ENCODE data around the gene TLL1.

The TLL1 gene

DNA sequence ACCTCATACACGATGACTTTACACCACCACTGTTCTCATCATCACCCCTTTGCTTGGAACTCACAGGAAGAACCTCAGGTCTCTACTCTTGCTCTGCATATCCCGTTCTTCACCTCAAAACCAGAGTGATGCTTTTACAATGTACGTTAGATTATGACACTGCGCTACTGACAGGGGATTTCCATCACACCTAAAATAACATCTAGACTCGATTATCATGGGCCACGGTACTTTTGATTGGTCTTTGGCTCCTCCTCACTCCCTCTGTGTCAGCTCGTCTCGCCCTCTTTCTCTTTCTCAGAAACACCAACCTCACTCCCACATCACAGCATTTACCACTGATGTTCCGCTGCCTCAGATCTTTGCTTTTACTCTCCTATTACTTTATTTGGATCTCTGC is 172.4 kb downstream of the TLL1 start:
- Histone ChIP-seq H2AFZ (ENCODE audit: low read depth) (no peak overlapping the region), H3K36me3 (ENCODE audit: insufficient read depth) (no peaks in the 10 kb centered on the region), H3K27me3 (ENCODE audit: insufficient read depth, low read depth) (no peaks in the 10 kb centered on the region), H4K20me1 (ENCODE audit: insufficient read depth) (no peaks in the 10 kb centered on the region), H3K27ac (peak overlapping the region; percentile 96), H3K4me2 (peak overlapping the region; percentile 97), H3K4me3 (IDR thresholded peaks at IDR 0.05; ENCODE audit: insufficient read depth, low read depth, low read length) (no peak overlapping the region), H3K4me1 (ENCODE audit: low read depth, poor library complexity, severe bottlenecking) (peaks cover 68% of the 10 kb centered on the region), H3K79me2 (ENCODE audit: insufficient read depth, low read depth) (peaks cover 40% of the 10 kb centered on the region), H3K9ac (peak overlapping the region; percentile 85)
- TF ChIP-seq, protein P1, sequence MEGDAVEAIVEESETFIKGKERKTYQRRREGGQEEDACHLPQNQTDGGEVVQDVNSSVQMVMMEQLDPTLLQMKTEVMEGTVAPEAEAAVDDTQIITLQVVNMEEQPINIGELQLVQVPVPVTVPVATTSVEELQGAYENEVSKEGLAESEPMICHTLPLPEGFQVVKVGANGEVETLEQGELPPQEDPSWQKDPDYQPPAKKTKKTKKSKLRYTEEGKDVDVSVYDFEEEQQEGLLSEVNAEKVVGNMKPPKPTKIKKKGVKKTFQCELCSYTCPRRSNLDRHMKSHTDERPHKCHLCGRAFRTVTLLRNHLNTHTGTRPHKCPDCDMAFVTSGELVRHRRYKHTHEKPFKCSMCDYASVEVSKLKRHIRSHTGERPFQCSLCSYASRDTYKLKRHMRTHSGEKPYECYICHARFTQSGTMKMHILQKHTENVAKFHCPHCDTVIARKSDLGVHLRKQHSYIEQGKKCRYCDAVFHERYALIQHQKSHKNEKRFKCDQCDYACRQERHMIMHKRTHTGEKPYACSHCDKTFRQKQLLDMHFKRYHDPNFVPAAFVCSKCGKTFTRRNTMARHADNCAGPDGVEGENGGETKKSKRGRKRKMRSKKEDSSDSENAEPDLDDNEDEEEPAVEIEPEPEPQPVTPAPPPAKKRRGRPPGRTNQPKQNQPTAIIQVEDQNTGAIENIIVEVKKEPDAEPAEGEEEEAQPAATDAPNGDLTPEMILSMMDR (conservative IDR thresholded peaks at IDR 0.05; ENCODE audit: low read depth, low read length): no peak

DNA sequence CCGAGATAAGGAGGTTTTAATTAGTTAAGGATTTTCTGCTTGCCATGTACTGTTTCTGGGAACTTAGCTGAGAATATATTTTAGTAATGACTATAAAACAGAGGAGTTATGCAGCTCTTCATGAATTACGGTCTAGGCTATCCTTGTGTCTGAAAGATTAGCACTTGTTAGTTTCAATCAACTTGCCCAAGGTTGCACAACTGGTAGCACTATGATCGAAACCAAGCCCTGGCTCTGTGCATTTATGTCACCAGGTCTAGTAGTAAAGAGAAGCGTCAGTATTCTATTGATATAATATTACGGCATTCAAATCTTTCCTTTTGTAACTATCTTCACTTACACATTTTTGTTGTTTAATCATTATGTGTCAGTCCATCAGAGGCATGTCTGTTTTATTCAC is 176.0 kb downstream of the TLL1 start:
- peaks cover 12% of the 10 kb centered on the region for H3K79me2 ChIP-seq (ENCODE audit: insufficient read depth, low read depth)
- H3K36me3 ChIP-seq (ENCODE audit: insufficient read depth): no peaks in the 10 kb centered on the region
- no peak overlapping the region for H3K27ac ChIP-seq
- H4K20me1 ChIP-seq (ENCODE audit: insufficient read depth): no peaks in the 10 kb centered on the region
- H2AFZ ChIP-seq (ENCODE audit: low read depth): no peak overlapping the region
- TF ChIP-seq, protein P1 (conservative IDR thresholded peaks at IDR 0.05; ENCODE audit: low read depth, low read length): no peak
- H3K4me1 ChIP-seq (ENCODE audit: low read depth, poor library complexity, severe bottlenecking): peaks cover 42% of the 10 kb centered on the region
- H3K9ac ChIP-seq: no peak overlapping the region
- no peaks in the 10 kb centered on the region for H3K27me3 ChIP-seq (ENCODE audit: insufficient read depth, low read depth)
- H3K4me3 ChIP-seq (IDR thresholded peaks at IDR 0.05; ENCODE audit: insufficient read depth, low read depth, low read length): no peak overlapping the region
- H3K4me2 ChIP-seq: 0 out of 2 replicates have a peak overlapping the region, but pooled peaks have one; percentile 16

DNA sequence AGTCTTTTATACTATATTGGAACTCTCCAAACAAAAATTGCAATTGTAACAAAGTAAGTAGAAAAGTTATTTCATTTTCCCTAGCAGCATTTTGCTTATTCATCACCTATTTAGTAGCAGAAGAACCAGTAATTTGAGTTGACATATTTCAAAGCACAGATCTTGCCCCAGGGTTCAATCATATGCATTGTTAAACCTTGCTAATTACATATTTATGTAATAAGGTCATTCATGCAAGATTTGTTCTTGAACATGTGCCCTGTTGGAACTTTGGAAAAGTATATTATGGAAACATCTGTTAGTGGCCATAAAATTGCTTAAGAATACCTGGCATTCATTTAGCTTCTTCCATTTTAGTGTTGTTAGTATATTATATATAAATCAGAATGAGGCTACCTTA is 191.7 kb downstream of the TLL1 start:
- no peaks in the 10 kb centered on the region for H3K79me2 ChIP-seq (ENCODE audit: insufficient read depth, low read depth)
- no peak overlapping the region for H2AFZ ChIP-seq (ENCODE audit: low read depth)
- H3K4me2 ChIP-seq: no peak overlapping the region
- no peak overlapping the region for H3K4me3 ChIP-seq (IDR thresholded peaks at IDR 0.05; ENCODE audit: insufficient read depth, low read depth, low read length)
- no peaks in the 10 kb centered on the region for H3K36me3 ChIP-seq (ENCODE audit: insufficient read depth)
- no peaks in the 10 kb centered on the region for H4K20me1 ChIP-seq (ENCODE audit: insufficient read depth)
- no peaks in the 10 kb centered on the region for H3K4me1 ChIP-seq (ENCODE audit: low read depth, poor library complexity, severe bottlenecking)
- TF ChIP-seq, protein P1 (conservative IDR thresholded peaks at IDR 0.05; ENCODE audit: low read depth, low read length): no peak
- H3K27me3 ChIP-seq (ENCODE audit: insufficient read depth, low read depth): no peaks in the 10 kb centered on the region
- no peak overlapping the region for H3K27ac ChIP-seq
- no peak overlapping the region for H3K9ac ChIP-seq

DNA sequence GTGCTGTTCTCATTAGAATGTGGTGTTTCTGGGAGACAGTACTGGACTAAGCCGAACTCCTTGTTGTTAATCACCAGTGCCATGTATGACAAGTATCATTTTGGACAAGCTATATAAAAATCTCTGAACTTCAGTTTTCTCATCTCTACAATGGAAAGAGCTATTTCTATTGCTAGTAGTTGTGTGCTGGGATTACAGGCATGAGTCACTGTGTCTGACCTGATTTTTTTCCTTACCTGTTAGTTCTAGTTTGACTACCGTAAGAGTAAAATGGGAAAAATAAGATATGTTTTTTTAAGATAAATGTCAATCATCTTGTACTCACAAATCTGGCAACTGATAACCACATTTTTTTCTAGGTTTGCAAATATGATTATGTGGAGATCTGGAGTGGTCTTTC is 192.3 kb downstream of the TLL1 start:
- H3K9ac ChIP-seq: no peak overlapping the region
- no peaks in the 10 kb centered on the region for H3K4me1 ChIP-seq (ENCODE audit: low read depth, poor library complexity, severe bottlenecking)
- no peak overlapping the region for H3K4me3 ChIP-seq (IDR thresholded peaks at IDR 0.05; ENCODE audit: insufficient read depth, low read depth, low read length)
- TF ChIP-seq, protein P1 (conservative IDR thresholded peaks at IDR 0.05; ENCODE audit: low read depth, low read length): no peak
- no peaks in the 10 kb centered on the region for H3K36me3 ChIP-seq (ENCODE audit: insufficient read depth)
- H3K79me2 ChIP-seq (ENCODE audit: insufficient read depth, low read depth): no peaks in the 10 kb centered on the region
- no peaks in the 10 kb centered on the region for H3K27me3 ChIP-seq (ENCODE audit: insufficient read depth, low read depth)
- H3K27ac ChIP-seq: no peak overlapping the region
- H3K4me2 ChIP-seq: no peak overlapping the region
- H4K20me1 ChIP-seq (ENCODE audit: insufficient read depth): no peaks in the 10 kb centered on the region
- no peak overlapping the region for H2AFZ ChIP-seq (ENCODE audit: low read depth)

Measured in KMS-11 (cell line).